H1 (cell line): Measurements from ENCODE around the gene POTEE.
"Not testable (repeated sequence)": the region's sequence is repeated elsewhere in the genome, so short reads cannot be mapped to it uniquely, and the experiment has no call there.

ENCODE experiments used
- HDAC6 ChIP-seq: IDR thresholded peaks from one replicate; pipeline ENCODE4 v1.7.1; 2012; ENCODE audit warnings: low read depth, mild to moderate bottlenecking, inconsistent platforms, low read length, moderate library complexity
- TF ChIP-seq, protein P1 (sequence below), 3 experiments: IDR thresholded peaks; 1 replicate in 2 of 3; 2 replicates in 1 of 3; pipeline versions ENCODE4 v1.5.1 to v1.6.1; 2011; ENCODE audit warnings: low read length in 3 of 3, mild to moderate bottlenecking in 3 of 3, inconsistent platforms in 2 of 3, low read depth in 1 of 3, moderate library complexity in 1 of 3; ENCODE audit not compliant: insufficient read depth in 1 of 3; ENCODE audit errors: control extremely low read depth in 1 of 3

DNA sequence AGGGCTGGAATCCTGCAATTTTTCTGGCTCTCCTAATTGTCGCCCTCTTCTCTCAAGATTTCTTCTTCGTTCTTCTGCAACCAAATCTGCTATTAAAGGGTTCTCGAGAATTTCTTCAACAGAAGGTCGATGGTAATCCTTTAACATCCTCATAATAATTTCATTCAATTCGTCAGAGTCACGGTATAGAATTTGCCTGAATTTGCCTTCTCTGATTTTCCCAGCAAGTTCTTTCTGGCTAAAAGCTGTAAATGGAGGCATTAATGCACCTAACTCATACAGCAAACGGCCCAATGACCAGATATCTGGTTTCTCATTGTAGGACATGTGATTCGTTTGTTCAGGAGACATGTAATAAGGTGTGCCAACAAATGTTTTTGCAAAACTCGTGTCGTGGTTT lies 31.3 kb upstream of the POTEE start:
- TF ChIP-seq, protein P1, sequence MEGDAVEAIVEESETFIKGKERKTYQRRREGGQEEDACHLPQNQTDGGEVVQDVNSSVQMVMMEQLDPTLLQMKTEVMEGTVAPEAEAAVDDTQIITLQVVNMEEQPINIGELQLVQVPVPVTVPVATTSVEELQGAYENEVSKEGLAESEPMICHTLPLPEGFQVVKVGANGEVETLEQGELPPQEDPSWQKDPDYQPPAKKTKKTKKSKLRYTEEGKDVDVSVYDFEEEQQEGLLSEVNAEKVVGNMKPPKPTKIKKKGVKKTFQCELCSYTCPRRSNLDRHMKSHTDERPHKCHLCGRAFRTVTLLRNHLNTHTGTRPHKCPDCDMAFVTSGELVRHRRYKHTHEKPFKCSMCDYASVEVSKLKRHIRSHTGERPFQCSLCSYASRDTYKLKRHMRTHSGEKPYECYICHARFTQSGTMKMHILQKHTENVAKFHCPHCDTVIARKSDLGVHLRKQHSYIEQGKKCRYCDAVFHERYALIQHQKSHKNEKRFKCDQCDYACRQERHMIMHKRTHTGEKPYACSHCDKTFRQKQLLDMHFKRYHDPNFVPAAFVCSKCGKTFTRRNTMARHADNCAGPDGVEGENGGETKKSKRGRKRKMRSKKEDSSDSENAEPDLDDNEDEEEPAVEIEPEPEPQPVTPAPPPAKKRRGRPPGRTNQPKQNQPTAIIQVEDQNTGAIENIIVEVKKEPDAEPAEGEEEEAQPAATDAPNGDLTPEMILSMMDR (IDR thresholded peaks at IDR 0.05; ENCODE audit: control extremely low read depth in 1 of 3, insufficient read depth in 1 of 3, low read depth in 1 of 3, low read length in 3 of 3): not testable (repeated sequence)
- TF ChIP-seq HDAC6: not testable (repeated sequence)
